ENCODE results near the gene NECTIN1. TPM values are rescaled to one million over a fixed set of nuclear protein-coding genes. Genes with fewer than 3 reads are reported as not detected.

Gene NECTIN1
- total RNA-seq, 1 experiment from 2014 or later = 23.8 TPM

GRCh38 chr11:119724956-119725355 lies 4.0 kb downstream of the NECTIN1 start:
- ChIA-PET RAD21 (ENCODE audit: low non-redundant PET in 1 of 2, low total read pairs in 2 of 2, uncharacterized antibody in 2 of 2, unreplicated experiment in 2 of 2) (no interaction called here), POLR2A (no interaction called here), CTCF (no interaction called here)
- Histone ChIP-seq H3K9me3 (ENCODE audit: control insufficient read depth in 1 of 2, insufficient read depth in 1 of 2, low read depth in 1 of 2, low read length in 2 of 2) (no peaks in the 10 kb centered on the region), H2AFZ (ENCODE audit: low read depth, low read length, poor library complexity, severe bottlenecking) (no peak overlapping the region), H3K79me2 (ENCODE audit: insufficient read depth, low read length) (peaks cover 60% of the 10 kb centered on the region), H3K9me2 (ENCODE audit: insufficient read depth) (no peaks in the 10 kb centered on the region), H3K4me1 (ENCODE audit: control insufficient read depth in 1 of 2, insufficient read depth in 2 of 2, low read length in 2 of 2) (peaks cover 15 to 38% of the 10 kb centered on the region in 2 experiments), H4K20me1 (ENCODE audit: insufficient read depth) (no peaks in the 10 kb centered on the region), H3K27me3 (ENCODE audit: insufficient read depth, low read length) (no peaks in the 10 kb centered on the region), H3K4me2 (ENCODE audit: low read length) (no peak overlapping the region), H3K27ac (ENCODE audit: low read depth, low read length) (no peak overlapping the region), H3K9ac (ENCODE audit: low read length) (no peak overlapping the region), H3K36me3 (ENCODE audit: control insufficient read depth in 1 of 2, insufficient read depth in 2 of 2, low read length in 2 of 2) (no peaks in the 10 kb centered on the region), H3K4me3 (replicated peaks in 1 of 2; ENCODE audit: low read depth in 1 of 2, low read length in 2 of 2) (no peak overlapping the region)
- intact Hi-C loops (cut with micrococcal nuclease) = loop anchor here (5.0 to 10.0 kb wide), 3 partner anchors 43 to 382 kb away; no protein-coding TSS in a partner anchor
- no TSS peak for BruUV-seq (replicated peaks)
- TF ChIP-seq ZNF274 (IDR thresholded peaks at IDR 0.05; ENCODE audit: low read depth, low read length) (no peak), CTCF (IDR thresholded peaks at IDR 0.05 in 2 of 3, conservative IDR thresholded peaks at IDR 0.05 in 1 of 3; ENCODE audit: borderline replicate concordance in 1 of 3, insufficient read depth in 1 of 3, low read depth in 2 of 3, low read length in 2 of 3) (no peak), MAX (IDR thresholded peaks at IDR 0.05) (no peak), ZBTB33 (IDR thresholded peaks at IDR 0.05; ENCODE audit: extremely low read depth, insufficient replicate concordance, low read length) (no peak), POLR2A (IDR thresholded peaks at IDR 0.05; ENCODE audit: borderline replicate concordance, extremely low read depth, insufficient read depth, insufficient read length) (no peak), REST (IDR thresholded peaks at IDR 0.05; ENCODE audit: low read depth) (no peak), JUND (IDR thresholded peaks at IDR 0.05) (no peak), RAD21 (IDR thresholded peaks at IDR 0.05; ENCODE audit: low read depth) (no peak), ELF1 (IDR thresholded peaks at IDR 0.05; ENCODE audit: borderline replicate concordance, low read depth) (no peak), ZFX (IDR thresholded peaks at IDR 0.05) (no peak)
- ATAC-seq (no peak), DNase-seq (ENCODE audit: low read depth, low spot score) (no peak)

All from HCT116 (cell line).